Activated CD4-positive, alpha-beta T cell treated with anti-CD3 and anti-CD28 coated beads for 24 hours (primary cell): ENCODE measurements around the gene DYNC1I1.

Source experiments
- DNase-seq, 2 donors: peaks; one replicate each; pipeline ENCODE4 v3.0.0-alpha.2; 2020; ENCODE audit warnings: low read depth in 2 of 2

DYNC1I1 gene

DNA sequence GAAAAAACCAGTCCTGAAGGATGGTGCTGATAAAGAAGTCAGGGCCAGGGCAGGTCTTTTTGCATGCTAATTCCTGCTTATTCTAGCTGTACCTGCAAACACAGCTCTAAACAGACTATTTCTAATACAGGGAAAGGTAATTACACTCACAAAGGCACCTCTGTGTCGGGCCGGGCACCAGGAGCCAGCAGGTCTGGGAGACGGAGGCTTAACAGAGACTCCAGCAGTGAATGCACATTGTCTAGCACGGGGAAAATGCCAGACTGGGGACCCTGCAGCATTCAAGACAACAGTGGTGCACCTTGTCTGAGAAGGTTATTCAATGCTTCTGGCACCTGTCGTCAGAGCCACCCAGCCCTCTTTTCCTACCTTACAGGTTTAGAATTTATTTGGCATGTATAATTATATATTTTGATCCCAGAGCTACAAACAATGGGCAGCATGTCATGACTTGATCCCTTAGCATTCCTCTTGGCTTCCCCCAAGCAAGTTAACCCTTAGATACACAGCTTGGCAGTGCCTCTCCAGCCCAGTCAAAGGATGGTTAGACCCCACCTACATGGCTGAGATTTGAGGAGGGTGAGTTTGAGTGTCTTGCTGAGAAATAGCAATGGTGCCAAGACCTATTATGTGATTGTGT lies 364.4 kb downstream of the DYNC1I1 start:
- no peak for DNase-seq

DNA sequence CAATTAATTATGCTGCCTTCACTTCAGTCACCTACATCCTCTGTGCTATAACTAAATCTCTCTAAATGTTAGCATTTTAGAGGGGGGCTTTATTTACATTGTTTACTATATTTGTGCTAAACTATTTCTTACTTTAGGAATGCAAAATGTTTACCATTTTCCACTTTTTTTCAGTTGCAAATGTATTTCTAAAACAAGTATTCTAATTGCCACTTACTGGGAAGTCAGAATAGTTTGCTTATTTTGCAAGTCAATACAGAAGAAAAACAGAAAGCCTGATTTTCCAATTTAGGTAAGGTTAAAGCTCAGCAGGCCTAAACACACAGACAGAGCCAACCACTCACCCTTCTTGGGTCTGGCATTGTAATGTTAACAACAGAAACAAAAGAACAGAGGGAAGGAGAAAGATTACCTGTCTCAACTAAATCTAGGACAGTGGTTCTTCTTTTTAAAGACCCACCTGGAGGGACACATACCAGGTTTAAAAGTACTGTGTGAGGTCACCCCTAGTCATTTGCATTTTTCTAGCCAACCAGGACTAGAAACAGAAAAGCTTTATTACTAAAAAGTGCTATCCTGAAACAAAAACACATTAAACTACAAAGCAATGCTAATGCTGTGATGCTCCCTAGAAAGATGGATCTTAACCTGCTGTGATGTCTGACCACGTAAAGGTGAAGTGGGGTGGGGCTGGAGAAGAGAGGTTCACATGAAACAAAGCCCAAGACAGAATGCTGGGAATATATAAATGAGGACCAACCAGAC lies 371.3 kb downstream of the DYNC1I1 start:
- no peak for DNase-seq

DNA sequence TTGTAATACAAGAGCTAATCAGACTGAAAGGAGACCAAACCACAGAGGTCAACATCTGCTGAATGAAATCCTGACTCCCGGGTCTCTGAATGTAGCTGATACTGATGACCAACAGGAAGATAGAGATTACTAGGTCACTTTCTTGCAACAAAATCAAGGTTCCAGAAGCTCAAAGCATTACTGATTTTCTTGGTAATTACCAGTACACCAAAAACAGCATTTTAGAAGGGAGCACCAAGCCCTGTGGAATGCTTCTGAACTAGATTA lies 371.8 kb downstream of the DYNC1I1 start:
- DNase-seq, result no peak
